Stimulated activated CD4-positive, alpha-beta T cell treated with anti-CD3 and anti-CD28 coated beads, Interleukin-12 subunit alpha, Interleukin-12 subunit beta, amount 100 ng/mL, for 4 hours (primary cell): ENCODE results near the gene MAP3K20.

ENCODE experiments used
- DNase-seq: peaks from one replicate; pipeline ENCODE4 v3.0.0-alpha.2; 2020

Gene MAP3K20

GRCh38 chr2:173051463-173052215 lies 24.0 kb upstream of the MAP3K20 start:
- no peak for DNase-seq

DNA sequence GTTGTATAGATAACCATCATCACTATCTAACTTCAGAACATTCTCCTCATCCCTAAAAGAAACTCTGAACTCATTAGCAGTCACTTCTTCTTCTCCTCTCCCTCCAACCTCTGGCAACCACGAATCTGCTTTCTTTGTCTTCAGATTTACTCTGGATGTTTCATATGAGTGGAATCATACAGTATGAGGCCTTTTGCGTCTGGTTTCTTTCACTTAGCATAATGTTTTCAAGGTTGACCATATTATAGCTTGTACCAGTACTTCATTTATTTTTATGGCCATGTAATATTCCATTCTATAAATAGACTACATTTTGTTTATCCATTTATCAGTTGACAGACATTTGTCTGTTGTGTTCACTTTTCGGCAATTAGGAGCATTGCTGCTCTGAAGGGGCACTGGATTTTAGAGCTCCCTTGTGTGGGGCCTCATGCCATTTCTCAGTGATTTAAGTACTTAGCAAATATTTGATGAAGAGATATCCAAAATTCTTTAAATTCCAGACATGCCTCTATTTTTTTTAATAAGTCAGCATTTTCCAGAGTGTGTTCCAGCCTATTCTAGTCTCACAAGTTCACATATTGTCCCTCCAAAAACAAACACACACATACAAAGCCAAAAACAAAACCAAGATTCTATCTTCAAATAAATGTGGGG lies 22.5 kb upstream of the MAP3K20 start:
- DNase-seq: no peak

- no peak for DNase-seq
These were observed 21.2 kb upstream of the MAP3K20 start for GRCh38 chr2:173054466-173054865.

DNA sequence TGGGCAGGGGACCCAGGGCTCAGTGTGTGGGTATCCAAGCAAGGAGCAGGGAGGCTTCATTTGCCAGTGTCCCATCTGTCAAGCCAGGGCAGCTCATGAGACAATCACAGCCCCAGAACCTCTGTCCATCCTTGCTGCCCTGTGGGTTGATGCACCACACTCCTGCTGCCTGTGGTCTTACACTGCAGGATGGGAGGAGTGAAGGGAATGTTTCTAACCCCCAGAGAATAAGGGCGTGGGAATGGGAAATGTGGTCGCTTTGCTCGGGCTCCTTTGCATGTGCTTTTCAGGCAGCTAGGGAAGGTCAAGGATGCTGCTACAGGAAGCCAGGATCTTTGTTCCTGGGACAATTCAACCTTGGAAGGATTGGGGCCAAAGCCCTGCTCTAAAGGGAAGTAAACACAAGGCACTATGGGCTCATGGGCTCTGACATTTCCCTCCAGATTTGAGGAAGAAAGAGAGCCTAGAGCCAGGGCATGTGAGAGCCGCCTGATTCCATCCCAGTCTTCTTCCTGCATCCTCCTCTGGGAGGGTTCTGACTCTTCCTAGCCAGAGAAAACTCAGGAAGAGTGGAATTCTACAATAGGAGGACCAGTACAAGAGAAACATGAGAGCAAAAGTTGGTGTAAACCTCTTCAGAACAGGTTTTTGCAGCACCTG lies 18.8 kb upstream of the MAP3K20 start:
- DNase-seq: no peak

DNA sequence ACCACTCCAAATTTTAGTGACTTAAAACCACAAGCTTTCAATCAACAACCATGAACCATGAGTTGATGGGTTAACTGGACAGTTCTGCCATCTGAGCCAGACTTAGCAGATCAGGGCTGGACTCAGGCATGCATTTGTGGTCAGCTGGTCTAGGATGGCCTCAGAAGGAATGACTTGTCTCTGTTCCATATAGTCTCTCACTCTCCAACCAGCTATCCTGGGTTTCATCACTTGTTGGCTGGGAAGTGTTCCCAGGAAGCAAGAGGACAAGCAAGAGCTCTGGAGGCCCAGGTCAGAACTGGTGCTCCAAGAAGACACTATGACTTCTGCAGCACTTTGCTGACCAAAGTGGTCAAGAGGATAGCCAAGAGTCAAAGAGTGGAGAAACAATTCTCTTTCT lies 17.5 kb upstream of the MAP3K20 start:
- no peak for DNase-seq

GRCh38 chr2:173058673-173059072 lies 17.0 kb upstream of the MAP3K20 start:
- DNase-seq: no peak

- DNase-seq: no peak
These were observed 16.4 kb upstream of the MAP3K20 start for GRCh38 chr2:173059292-173059691.

- no peak for DNase-seq
These were observed 15.6 kb upstream of the MAP3K20 start for GRCh38 chr2:173059971-173060461.

DNA sequence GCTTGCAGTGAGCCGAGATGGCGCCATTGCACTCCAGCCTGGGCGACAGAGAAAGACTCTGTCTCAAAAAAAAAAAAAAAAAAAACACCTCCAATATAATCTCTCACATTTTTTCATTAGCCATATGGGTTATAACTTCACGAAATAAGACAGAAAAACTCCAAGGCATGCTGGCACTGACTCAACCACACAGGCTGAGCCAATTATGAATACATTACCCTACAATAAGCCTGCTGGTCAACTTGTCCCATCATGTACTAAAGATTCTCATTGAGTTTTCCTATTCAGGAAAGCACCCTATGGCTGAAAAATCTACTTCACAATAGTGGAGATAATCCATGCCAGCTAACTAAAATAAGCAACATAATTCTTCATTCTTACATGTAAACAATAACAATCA lies 12.8 kb upstream of the MAP3K20 start:
- no peak for DNase-seq

GRCh38 chr2:173064151-173064805 lies 11.4 kb upstream of the MAP3K20 start:
- no peak for DNase-seq

DNA sequence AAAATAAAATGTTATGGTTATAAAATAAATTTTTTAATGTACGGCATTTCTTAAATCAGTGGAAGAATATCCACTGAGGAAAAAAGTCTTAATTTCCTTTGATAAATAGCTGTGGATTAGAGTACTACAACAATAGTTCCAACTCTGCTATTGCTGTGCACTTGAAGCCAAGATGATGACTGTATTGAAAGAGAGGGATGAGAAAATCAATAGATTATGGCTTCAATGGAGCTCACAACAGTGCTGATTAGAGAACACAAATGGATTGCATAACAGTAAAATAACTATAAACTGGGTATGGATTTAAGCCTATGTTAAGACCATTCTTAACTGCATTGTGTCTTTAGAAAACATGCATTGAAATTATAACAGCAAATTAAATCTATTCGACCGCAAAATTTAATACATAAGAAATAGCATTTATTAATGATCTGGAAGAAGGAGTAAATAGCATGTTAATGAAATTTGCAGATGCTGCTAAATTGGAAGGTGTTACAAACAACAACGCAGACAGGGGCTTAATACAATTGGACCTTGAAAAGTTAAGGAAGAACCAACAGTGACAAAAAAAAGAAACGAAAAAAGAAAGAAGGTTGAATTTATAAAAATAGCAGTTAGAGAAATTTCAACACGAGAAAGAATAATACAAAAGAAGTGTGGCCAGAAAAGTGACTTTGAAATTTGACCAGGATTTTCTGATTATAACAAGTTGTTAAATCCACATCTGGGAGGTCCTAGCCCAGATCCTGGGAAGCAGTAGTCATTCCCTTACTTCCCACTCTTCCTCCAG lies 8.6 kb upstream of the MAP3K20 start:
- no peak for DNase-seq

- DNase-seq: no peak
These were observed 428 bp upstream of the MAP3K20 start for GRCh38 chr2:173075056-173075780.

GRCh38 chr2:173076581-173077345 lies 1.1 kb downstream of the MAP3K20 start:
- peak; percentile 8 for DNase-seq

DNA sequence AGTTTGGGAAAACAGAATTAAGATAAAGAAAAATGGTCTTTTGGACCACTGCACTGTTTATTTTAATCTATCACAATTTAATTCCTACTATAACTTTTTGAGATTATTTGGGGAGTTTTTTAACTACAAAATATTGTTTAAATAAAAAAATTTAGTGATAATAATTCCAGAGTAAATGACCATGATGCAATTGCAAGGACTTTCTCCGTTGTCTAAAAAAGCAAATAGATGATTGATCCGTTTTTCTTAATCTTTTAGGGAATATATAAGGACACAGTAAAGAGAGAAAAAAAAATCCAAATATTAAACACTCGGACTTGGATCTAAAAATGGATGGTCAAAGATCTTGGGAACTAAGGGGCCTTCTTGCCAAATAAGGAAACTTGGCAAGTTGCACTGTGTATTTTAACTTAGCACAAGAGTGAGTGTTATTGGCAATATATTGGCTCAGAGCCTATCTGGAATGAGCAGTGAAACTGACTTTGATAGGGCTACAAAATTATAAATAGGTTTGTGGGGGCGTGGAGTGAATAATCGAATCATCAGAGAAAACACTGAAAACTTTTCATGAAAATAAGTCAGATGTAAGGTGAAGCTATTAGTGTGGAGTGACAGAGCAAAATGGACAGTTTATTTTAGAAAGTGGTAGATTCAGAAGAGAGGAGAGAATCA lies 2.0 kb downstream of the MAP3K20 start:
- DNase-seq: no peak

DNA sequence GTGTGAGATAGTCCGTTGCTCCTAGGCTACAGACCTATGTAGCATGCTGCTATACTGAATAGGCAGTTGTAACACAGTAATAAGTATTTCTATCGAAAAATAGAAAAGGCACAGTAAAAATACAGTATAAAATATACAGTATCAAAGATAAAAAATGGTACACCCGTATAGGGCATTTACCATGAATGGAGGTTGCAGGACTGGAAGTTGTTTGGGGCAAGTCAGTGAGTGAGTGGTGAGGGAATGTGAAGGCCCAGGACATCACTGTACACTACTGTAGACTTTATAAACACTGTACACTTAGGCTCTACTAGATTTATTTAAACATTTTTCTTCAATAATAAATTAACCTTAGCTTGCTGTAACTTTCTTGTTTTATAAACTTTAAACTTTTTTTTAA lies 3.5 kb downstream of the MAP3K20 start:
- DNase-seq: no peak

- DNase-seq: no peak
These were observed 4.6 kb downstream of the MAP3K20 start for GRCh38 chr2:173079973-173080860.

DNA sequence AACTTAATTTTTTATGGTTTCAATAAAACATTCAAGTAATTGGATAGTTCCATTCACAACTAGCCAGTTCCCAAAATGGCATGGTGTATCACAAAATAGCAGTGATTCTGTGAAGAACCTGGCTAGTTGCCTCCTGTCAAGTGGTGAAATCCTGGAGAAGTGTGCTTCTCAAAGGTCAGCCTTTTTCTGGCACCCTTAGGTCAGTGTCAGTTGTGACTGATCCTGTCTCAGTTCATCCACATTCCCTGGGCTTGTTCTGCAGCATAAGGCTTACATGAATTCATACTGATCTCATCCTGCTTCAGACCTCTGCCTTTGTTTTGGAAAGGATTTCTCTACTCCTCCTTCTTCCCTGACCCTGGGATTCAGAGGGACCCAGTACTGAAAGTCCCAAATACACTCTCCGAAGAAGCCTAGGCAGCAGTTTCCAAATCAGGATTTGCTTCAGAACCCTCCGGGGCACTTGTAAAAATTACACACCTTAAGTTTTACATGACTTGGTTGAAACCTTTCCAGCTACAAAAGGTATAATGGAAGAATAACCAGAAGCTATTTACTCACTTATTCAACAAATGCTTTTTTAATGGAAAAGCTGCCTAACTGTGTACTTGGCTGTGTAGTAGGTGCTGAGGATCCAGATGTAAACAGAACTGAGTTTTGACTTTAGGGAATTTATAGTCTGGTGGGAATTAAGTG lies 11.0 kb downstream of the MAP3K20 start:
- no peak for DNase-seq

- DNase-seq: no peak
These were observed 11.6 kb downstream of the MAP3K20 start for GRCh38 chr2:173087214-173087581.
